ENCODE results near the gene WDR64. TPM values are rescaled to one million over a fixed set of nuclear protein-coding genes. Genes with fewer than 3 reads are reported as not detected.

WDR64 gene
- polyA plus RNA-seq, 1 donor from 2014 or later, result 0.21 TPM

GRCh38 chr1:241640149-241640866 is 11.8 kb upstream of the WDR64 start, which contains the start of the genes CHML and OPN3:
Gene CHML, minus strand, starts transcription at chr1:241640369. Its CDS starts 4,603 bp downstream, at chr1:241635766.
Gene OPN3, minus strand, starts transcription at chr1:241640369. Its CDS starts 115 bp downstream, at chr1:241640254.
- no peaks in the 10 kb centered on the region for H4K20me1 ChIP-seq (ENCODE audit: insufficient read depth)
- H2AFZ ChIP-seq (ENCODE audit: low read depth, low read length), result peak within 1 kb of the TSS; percentile 41
- TF ChIP-seq MXI1 (conservative IDR thresholded peaks at IDR 0.05; ENCODE audit: poor library complexity, severe bottlenecking) (no peak), EZH2 (IDR thresholded peaks at IDR 0.05; ENCODE audit: borderline replicate concordance, insufficient read depth, low read length, poor library complexity, severe bottlenecking) (no peak), SMC3 (conservative IDR thresholded peaks at IDR 0.05; ENCODE audit: poor library complexity) (no peak), TAF1 (IDR thresholded peaks at IDR 0.05; ENCODE audit: low read depth) (no peak), RAD21 (conservative IDR thresholded peaks at IDR 0.05) (peak; percentile 14), POLR2AphosphoS5 (IDR thresholded peaks at IDR 0.05) (no peak)
- TF ChIP-seq, protein P1, sequence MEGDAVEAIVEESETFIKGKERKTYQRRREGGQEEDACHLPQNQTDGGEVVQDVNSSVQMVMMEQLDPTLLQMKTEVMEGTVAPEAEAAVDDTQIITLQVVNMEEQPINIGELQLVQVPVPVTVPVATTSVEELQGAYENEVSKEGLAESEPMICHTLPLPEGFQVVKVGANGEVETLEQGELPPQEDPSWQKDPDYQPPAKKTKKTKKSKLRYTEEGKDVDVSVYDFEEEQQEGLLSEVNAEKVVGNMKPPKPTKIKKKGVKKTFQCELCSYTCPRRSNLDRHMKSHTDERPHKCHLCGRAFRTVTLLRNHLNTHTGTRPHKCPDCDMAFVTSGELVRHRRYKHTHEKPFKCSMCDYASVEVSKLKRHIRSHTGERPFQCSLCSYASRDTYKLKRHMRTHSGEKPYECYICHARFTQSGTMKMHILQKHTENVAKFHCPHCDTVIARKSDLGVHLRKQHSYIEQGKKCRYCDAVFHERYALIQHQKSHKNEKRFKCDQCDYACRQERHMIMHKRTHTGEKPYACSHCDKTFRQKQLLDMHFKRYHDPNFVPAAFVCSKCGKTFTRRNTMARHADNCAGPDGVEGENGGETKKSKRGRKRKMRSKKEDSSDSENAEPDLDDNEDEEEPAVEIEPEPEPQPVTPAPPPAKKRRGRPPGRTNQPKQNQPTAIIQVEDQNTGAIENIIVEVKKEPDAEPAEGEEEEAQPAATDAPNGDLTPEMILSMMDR (IDR thresholded peaks at IDR 0.05; ENCODE audit: poor library complexity, severe bottlenecking), result no peak
- TF ChIP-seq, protein P2, sequence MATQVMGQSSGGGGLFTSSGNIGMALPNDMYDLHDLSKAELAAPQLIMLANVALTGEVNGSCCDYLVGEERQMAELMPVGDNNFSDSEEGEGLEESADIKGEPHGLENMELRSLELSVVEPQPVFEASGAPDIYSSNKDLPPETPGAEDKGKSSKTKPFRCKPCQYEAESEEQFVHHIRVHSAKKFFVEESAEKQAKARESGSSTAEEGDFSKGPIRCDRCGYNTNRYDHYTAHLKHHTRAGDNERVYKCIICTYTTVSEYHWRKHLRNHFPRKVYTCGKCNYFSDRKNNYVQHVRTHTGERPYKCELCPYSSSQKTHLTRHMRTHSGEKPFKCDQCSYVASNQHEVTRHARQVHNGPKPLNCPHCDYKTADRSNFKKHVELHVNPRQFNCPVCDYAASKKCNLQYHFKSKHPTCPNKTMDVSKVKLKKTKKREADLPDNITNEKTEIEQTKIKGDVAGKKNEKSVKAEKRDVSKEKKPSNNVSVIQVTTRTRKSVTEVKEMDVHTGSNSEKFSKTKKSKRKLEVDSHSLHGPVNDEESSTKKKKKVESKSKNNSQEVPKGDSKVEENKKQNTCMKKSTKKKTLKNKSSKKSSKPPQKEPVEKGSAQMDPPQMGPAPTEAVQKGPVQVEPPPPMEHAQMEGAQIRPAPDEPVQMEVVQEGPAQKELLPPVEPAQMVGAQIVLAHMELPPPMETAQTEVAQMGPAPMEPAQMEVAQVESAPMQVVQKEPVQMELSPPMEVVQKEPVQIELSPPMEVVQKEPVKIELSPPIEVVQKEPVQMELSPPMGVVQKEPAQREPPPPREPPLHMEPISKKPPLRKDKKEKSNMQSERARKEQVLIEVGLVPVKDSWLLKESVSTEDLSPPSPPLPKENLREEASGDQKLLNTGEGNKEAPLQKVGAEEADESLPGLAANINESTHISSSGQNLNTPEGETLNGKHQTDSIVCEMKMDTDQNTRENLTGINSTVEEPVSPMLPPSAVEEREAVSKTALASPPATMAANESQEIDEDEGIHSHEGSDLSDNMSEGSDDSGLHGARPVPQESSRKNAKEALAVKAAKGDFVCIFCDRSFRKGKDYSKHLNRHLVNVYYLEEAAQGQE (IDR thresholded peaks at IDR 0.05; ENCODE audit: borderline replicate concordance), result no peak
- no peaks in the 10 kb centered on the region for H3K27me3 ChIP-seq (ENCODE audit: insufficient read depth, low read depth, low read length)
- no peaks in the 10 kb centered on the region for H3K9me3 ChIP-seq (ENCODE audit: low read length)
- H3K9ac ChIP-seq (ENCODE audit: low read length), result peak within 1 kb of the TSS; percentile 69
- peak within 1 kb of the TSS; percentile 4 for H3K27ac ChIP-seq (ENCODE audit: low read length)
- H3K4me3 ChIP-seq (ENCODE audit: low read length), result peak within 1 kb of the TSS; percentile 84
- no peaks in the 10 kb centered on the region for H3F3A ChIP-seq (ENCODE audit: insufficient read depth, low read length, poor library complexity, severe bottlenecking)
- peak within 1 kb of the TSS; percentile 81 for H3K4me2 ChIP-seq (ENCODE audit: low read length)
- peaks cover 18% of the 10 kb centered on the region for H3K79me2 ChIP-seq (replicated peaks; ENCODE audit: insufficient read depth, low read length)
- peaks cover 3% of the 10 kb centered on the region for H3K36me3 ChIP-seq (ENCODE audit: insufficient read depth, low read length)
- no peaks in the 10 kb centered on the region for H3K9me2 ChIP-seq (ENCODE audit: insufficient read depth, low read length)

GRCh38 chr1:241640867-241641622 is 11.0 kb upstream of the WDR64 start:
- H3K4me2 ChIP-seq (ENCODE audit: low read length), result no peak overlapping the region
- H2AFZ ChIP-seq (ENCODE audit: low read depth, low read length), result no peak overlapping the region
- H3K9me3 ChIP-seq (ENCODE audit: low read length), result no peaks in the 10 kb centered on the region
- H3K79me2 ChIP-seq (replicated peaks; ENCODE audit: insufficient read depth, low read length), result peaks cover 18% of the 10 kb centered on the region
- peak overlapping the region; percentile 63 for H3K4me3 ChIP-seq (ENCODE audit: low read length)
- no peaks in the 10 kb centered on the region for H3K27me3 ChIP-seq (ENCODE audit: insufficient read depth, low read depth, low read length)
- H4K20me1 ChIP-seq (ENCODE audit: insufficient read depth), result no peaks in the 10 kb centered on the region
- H3K9me2 ChIP-seq (ENCODE audit: insufficient read depth, low read length), result no peaks in the 10 kb centered on the region
- TF ChIP-seq, protein P1 (IDR thresholded peaks at IDR 0.05; ENCODE audit: poor library complexity, severe bottlenecking), result no peak
- TF ChIP-seq SMC3 (conservative IDR thresholded peaks at IDR 0.05; ENCODE audit: poor library complexity) (no peak), MXI1 (conservative IDR thresholded peaks at IDR 0.05; ENCODE audit: poor library complexity, severe bottlenecking) (no peak), EZH2 (IDR thresholded peaks at IDR 0.05; ENCODE audit: borderline replicate concordance, insufficient read depth, low read length, poor library complexity, severe bottlenecking) (no peak), POLR2AphosphoS5 (IDR thresholded peaks at IDR 0.05) (no peak), RAD21 (conservative IDR thresholded peaks at IDR 0.05) (no peak), TAF1 (IDR thresholded peaks at IDR 0.05; ENCODE audit: low read depth) (no peak), EP300 (conservative IDR thresholded peaks at IDR 0.05; ENCODE audit: poor library complexity, severe bottlenecking) (no peak)
- TF ChIP-seq, protein P2 (IDR thresholded peaks at IDR 0.05; ENCODE audit: borderline replicate concordance), result no peak
- H3K9ac ChIP-seq (ENCODE audit: low read length), result peak overlapping the region; percentile 39
- H3K36me3 ChIP-seq (ENCODE audit: insufficient read depth, low read length), result no peaks in the 10 kb centered on the region
- H3K27ac ChIP-seq (ENCODE audit: low read length), result peak overlapping the region; percentile 4
- no peaks in the 10 kb centered on the region for H3F3A ChIP-seq (ENCODE audit: insufficient read depth, low read length, poor library complexity, severe bottlenecking)

Data from neural cell (in vitro differentiated cells).